ENCODE results near the gene HNF4A. TPM values are rescaled to one million over a fixed set of nuclear protein-coding genes. Genes with fewer than 3 reads are reported as not detected.

Gene HNF4A
- polyA plus RNA-seq, 1 donor from 2014 or later, result not detected

DNA sequence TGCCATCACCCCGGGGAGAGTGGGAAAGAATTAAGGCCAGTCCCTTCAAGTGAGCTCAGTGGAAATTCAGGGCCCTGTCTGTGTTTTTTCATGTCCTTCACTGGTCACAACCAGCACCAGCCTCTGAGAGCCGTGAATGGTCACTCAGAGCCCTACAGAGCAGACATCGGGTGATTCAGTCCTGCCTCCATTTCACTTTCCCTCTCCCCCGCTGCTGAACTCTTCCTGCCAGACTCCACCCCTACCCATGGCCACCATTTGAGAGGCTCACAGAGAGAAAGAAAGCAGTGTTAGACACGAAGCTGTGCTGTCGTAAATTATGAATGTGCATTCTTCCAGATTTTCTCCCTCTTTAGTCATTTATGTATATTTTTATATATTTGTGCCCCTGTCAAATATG is 13.3 kb upstream of the HNF4A start:
- Histone ChIP-seq H3K9ac (ENCODE audit: low read length) (no peak overlapping the region), H3K9me3 (ENCODE audit: low read length) (no peaks in the 10 kb centered on the region), H3K27ac (ENCODE audit: low read length) (no peak overlapping the region), H3F3A (ENCODE audit: insufficient read depth, low read length, poor library complexity, severe bottlenecking) (no peaks in the 10 kb centered on the region), H2AFZ (ENCODE audit: low read depth, low read length) (no peak overlapping the region), H3K79me2 (replicated peaks; ENCODE audit: insufficient read depth, low read length) (no peaks in the 10 kb centered on the region), H4K20me1 (ENCODE audit: insufficient read depth) (no peaks in the 10 kb centered on the region), H3K36me3 (ENCODE audit: insufficient read depth, low read length) (no peaks in the 10 kb centered on the region), H3K4me2 (ENCODE audit: low read length) (no peak overlapping the region), H3K27me3 (ENCODE audit: insufficient read depth, low read depth, low read length) (no peaks in the 10 kb centered on the region), H3K4me3 (ENCODE audit: low read length) (no peak overlapping the region), H3K9me2 (ENCODE audit: insufficient read depth, low read length) (no peaks in the 10 kb centered on the region)
- TF ChIP-seq RAD21 (conservative IDR thresholded peaks at IDR 0.05) (no peak), EZH2 (IDR thresholded peaks at IDR 0.05; ENCODE audit: borderline replicate concordance, insufficient read depth, low read length, poor library complexity, severe bottlenecking) (no peak), POLR2AphosphoS5 (IDR thresholded peaks at IDR 0.05) (no peak), TAF1 (IDR thresholded peaks at IDR 0.05; ENCODE audit: low read depth) (no peak), MXI1 (conservative IDR thresholded peaks at IDR 0.05; ENCODE audit: poor library complexity, severe bottlenecking) (no peak), EP300 (conservative IDR thresholded peaks at IDR 0.05; ENCODE audit: poor library complexity, severe bottlenecking) (no peak), SMC3 (conservative IDR thresholded peaks at IDR 0.05; ENCODE audit: poor library complexity) (no peak)
- TF ChIP-seq, protein P1, sequence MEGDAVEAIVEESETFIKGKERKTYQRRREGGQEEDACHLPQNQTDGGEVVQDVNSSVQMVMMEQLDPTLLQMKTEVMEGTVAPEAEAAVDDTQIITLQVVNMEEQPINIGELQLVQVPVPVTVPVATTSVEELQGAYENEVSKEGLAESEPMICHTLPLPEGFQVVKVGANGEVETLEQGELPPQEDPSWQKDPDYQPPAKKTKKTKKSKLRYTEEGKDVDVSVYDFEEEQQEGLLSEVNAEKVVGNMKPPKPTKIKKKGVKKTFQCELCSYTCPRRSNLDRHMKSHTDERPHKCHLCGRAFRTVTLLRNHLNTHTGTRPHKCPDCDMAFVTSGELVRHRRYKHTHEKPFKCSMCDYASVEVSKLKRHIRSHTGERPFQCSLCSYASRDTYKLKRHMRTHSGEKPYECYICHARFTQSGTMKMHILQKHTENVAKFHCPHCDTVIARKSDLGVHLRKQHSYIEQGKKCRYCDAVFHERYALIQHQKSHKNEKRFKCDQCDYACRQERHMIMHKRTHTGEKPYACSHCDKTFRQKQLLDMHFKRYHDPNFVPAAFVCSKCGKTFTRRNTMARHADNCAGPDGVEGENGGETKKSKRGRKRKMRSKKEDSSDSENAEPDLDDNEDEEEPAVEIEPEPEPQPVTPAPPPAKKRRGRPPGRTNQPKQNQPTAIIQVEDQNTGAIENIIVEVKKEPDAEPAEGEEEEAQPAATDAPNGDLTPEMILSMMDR (IDR thresholded peaks at IDR 0.05; ENCODE audit: poor library complexity, severe bottlenecking), result no peak
- TF ChIP-seq, protein P2, sequence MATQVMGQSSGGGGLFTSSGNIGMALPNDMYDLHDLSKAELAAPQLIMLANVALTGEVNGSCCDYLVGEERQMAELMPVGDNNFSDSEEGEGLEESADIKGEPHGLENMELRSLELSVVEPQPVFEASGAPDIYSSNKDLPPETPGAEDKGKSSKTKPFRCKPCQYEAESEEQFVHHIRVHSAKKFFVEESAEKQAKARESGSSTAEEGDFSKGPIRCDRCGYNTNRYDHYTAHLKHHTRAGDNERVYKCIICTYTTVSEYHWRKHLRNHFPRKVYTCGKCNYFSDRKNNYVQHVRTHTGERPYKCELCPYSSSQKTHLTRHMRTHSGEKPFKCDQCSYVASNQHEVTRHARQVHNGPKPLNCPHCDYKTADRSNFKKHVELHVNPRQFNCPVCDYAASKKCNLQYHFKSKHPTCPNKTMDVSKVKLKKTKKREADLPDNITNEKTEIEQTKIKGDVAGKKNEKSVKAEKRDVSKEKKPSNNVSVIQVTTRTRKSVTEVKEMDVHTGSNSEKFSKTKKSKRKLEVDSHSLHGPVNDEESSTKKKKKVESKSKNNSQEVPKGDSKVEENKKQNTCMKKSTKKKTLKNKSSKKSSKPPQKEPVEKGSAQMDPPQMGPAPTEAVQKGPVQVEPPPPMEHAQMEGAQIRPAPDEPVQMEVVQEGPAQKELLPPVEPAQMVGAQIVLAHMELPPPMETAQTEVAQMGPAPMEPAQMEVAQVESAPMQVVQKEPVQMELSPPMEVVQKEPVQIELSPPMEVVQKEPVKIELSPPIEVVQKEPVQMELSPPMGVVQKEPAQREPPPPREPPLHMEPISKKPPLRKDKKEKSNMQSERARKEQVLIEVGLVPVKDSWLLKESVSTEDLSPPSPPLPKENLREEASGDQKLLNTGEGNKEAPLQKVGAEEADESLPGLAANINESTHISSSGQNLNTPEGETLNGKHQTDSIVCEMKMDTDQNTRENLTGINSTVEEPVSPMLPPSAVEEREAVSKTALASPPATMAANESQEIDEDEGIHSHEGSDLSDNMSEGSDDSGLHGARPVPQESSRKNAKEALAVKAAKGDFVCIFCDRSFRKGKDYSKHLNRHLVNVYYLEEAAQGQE (IDR thresholded peaks at IDR 0.05; ENCODE audit: borderline replicate concordance), result no peak

DNA sequence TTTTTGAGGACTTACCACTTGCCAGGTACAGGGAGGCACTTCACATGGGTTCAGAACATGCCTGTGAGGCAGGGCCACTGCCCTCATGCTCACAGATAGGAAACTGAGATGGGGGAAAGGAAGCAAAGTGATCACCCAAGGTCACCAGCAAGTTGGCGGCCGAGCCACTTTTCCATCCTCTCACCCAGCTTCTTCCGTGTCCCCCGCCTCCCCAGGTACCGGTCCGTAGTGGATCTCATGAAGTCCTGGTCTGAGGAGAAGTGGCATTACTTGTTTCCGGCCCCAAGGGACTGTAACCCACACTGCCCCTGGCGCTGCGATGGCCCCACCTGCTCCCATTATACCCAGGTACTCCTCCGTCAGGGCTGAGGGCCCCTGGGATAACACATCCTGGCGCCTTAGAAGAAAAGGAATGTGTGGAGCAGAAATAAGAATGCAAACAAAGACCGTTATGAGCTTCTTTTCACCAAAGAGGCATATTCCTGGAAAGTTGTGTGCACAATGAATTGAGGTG is 12.3 kb upstream of the HNF4A start:
- Histone ChIP-seq H3K9me2 (ENCODE audit: insufficient read depth, low read length) (no peaks in the 10 kb centered on the region), H3K27ac (ENCODE audit: low read length) (no peak overlapping the region), H3K36me3 (ENCODE audit: insufficient read depth, low read length) (no peaks in the 10 kb centered on the region), H4K20me1 (ENCODE audit: insufficient read depth) (no peaks in the 10 kb centered on the region), H2AFZ (ENCODE audit: low read depth, low read length) (no peak overlapping the region), H3K9me3 (ENCODE audit: low read length) (no peaks in the 10 kb centered on the region), H3K4me2 (ENCODE audit: low read length) (no peak overlapping the region), H3F3A (ENCODE audit: insufficient read depth, low read length, poor library complexity, severe bottlenecking) (no peaks in the 10 kb centered on the region), H3K9ac (ENCODE audit: low read length) (no peak overlapping the region), H3K79me2 (replicated peaks; ENCODE audit: insufficient read depth, low read length) (no peaks in the 10 kb centered on the region), H3K4me3 (ENCODE audit: low read length) (no peak overlapping the region), H3K27me3 (ENCODE audit: insufficient read depth, low read depth, low read length) (no peaks in the 10 kb centered on the region)
- TF ChIP-seq TAF1 (IDR thresholded peaks at IDR 0.05; ENCODE audit: low read depth) (no peak), RAD21 (conservative IDR thresholded peaks at IDR 0.05) (no peak), MXI1 (conservative IDR thresholded peaks at IDR 0.05; ENCODE audit: poor library complexity, severe bottlenecking) (no peak), EZH2 (IDR thresholded peaks at IDR 0.05; ENCODE audit: borderline replicate concordance, insufficient read depth, low read length, poor library complexity, severe bottlenecking) (no peak), EP300 (conservative IDR thresholded peaks at IDR 0.05; ENCODE audit: poor library complexity, severe bottlenecking) (no peak), POLR2AphosphoS5 (IDR thresholded peaks at IDR 0.05) (no peak), SMC3 (conservative IDR thresholded peaks at IDR 0.05; ENCODE audit: poor library complexity) (no peak)
- TF ChIP-seq, protein P2 (IDR thresholded peaks at IDR 0.05; ENCODE audit: borderline replicate concordance), result no peak
- TF ChIP-seq, protein P1 (IDR thresholded peaks at IDR 0.05; ENCODE audit: poor library complexity, severe bottlenecking), result no peak
